Measurements from ENCODE around the gene INPP5J.
"Not testable (repeated sequence)": the region's sequence is repeated elsewhere in the genome, so short reads cannot be mapped to it uniquely, and the experiment has no call there.

Gene INPP5J

GRCh38 chr22:31100762-31101525, 21.8 kb upstream of the INPP5J start:
- no peak for DNase-seq (ENCODE audit: low read depth)

GRCh38 chr22:31102441-31103081, 20.2 kb upstream of the INPP5J start:
- peak; percentile 98 for DNase-seq (ENCODE audit: low read depth)

- peak; percentile 29 for DNase-seq (ENCODE audit: low read depth)
Measured at GRCh38 chr22:31103111-31103510, 19.7 kb upstream of the INPP5J start.

- no peak for DNase-seq (ENCODE audit: low read depth)
Measured at GRCh38 chr22:31103899-31104694, 18.7 kb upstream of the INPP5J start.

- peak; percentile 42 for DNase-seq (ENCODE audit: low read depth)
Measured at GRCh38 chr22:31104869-31105268, 17.9 kb upstream of the INPP5J start.

GRCh38 chr22:31105282-31105929, 17.4 kb upstream of the INPP5J start:
- no peak for DNase-seq (ENCODE audit: low read depth)

GRCh38 chr22:31106001-31106571, 16.7 kb upstream of the INPP5J start:
- DNase-seq (ENCODE audit: low read depth): no peak

- peak; percentile 59 for DNase-seq (ENCODE audit: low read depth)
Measured at GRCh38 chr22:31106731-31107177, 16.0 kb upstream of the INPP5J start.

- DNase-seq (ENCODE audit: low read depth): peak; percentile 97
Measured at GRCh38 chr22:31107178-31107893, 15.4 kb upstream of the INPP5J start, which contains the start of gene SELENOM. SELENOM (minus strand) TSS chr22:31107568; CDS start chr22:31107505, 63 bp downstream.

- no peak for DNase-seq (ENCODE audit: low read depth)
Measured at GRCh38 chr22:31107894-31108218, 14.9 kb upstream of the INPP5J start.

GRCh38 chr22:31112547-31113091, 10.1 kb upstream of the INPP5J start:
- not testable (repeated sequence) for DNase-seq (ENCODE audit: low read depth)

GRCh38 chr22:31118046-31118820, 4.5 kb upstream of the INPP5J start:
- no peak for DNase-seq (ENCODE audit: low read depth)

GRCh38 chr22:31119026-31119717, 3.6 kb upstream of the INPP5J start:
- DNase-seq (ENCODE audit: low read depth): no peak

- no peak for DNase-seq (ENCODE audit: low read depth)
Measured at GRCh38 chr22:31120230-31120629, 2.5 kb upstream of the INPP5J start.

GRCh38 chr22:31120642-31121041, 2.1 kb upstream of the INPP5J start:
- DNase-seq (ENCODE audit: low read depth): no peak

- DNase-seq (ENCODE audit: low read depth): no peak
Measured at GRCh38 chr22:31121403-31121802, 1.4 kb upstream of the INPP5J start.

GRCh38 chr22:31122196-31122531, 602 bp upstream of the INPP5J start:
- DNase-seq (ENCODE audit: low read depth): no peak

GRCh38 chr22:31123292-31123602, 481 bp downstream of the INPP5J start:
- no peak for DNase-seq (ENCODE audit: low read depth)

GRCh38 chr22:31124290-31124689, 1.5 kb downstream of the INPP5J start:
- DNase-seq (ENCODE audit: low read depth): no peak
